Upper lobe of right lung (tissue), 1 donor: ENCODE results near the gene UBQLN1. TPM values are rescaled to one million over a fixed set of nuclear protein-coding genes. Genes with fewer than 3 reads are reported as not detected.

Experiments
- ATAC-seq: fragments of 200-7000 bp; cut with Tn5 transposase; one replicate; pipeline ENCODE4 v1.9.1; 2020; ENCODE audit warnings: mild to moderate bottlenecking, moderate library complexity
- DNase-seq: peaks from one replicate; pipeline ENCODE4 v3.0.0-alpha.2; 2020
- H3K27ac ChIP-seq: fragments of 200-600 bp; one replicate; pipeline ENCODE4 v1.8.0; 2022
- H3K27me3 ChIP-seq: fragments of 200-600 bp; one replicate; pipeline ENCODE4 v1.8.0; 2022; ENCODE audit warnings: mild to moderate bottlenecking
- H3K36me3 ChIP-seq: fragments of 200-600 bp; one replicate; pipeline ENCODE4 v1.8.0; 2022
- H3K4me1 ChIP-seq: fragments of 200-600 bp; one replicate; pipeline ENCODE4 v1.8.0; 2022
- H3K4me3 ChIP-seq: fragments of 200-600 bp; one replicate; pipeline ENCODE4 v1.8.0; 2022; ENCODE audit warnings: mild to moderate bottlenecking
- H3K9me3 ChIP-seq: fragments of 200-600 bp; one replicate; pipeline ENCODE4 v1.8.0; 2022
- CTCF ChIP-seq: fragments of 200-600 bp; IDR thresholded peaks from one replicate; pipeline ENCODE4 v1.8.0; 2022; ENCODE audit warnings: antibody characterized with exemption
- intact Hi-C: fragments of 100-400 bp; cut with DNase I; formaldehyde crosslinking; loops from one replicate; pipeline ENCODE4 v1.11.0; 2022
- total RNA-seq: library from RNA; stranded (reverse); fragmentation: NEBNext Ultra II Directional; extraction: Animal tissue kit (Norgen Biotek cat#: 25700); gene quantifications from one replicate; pipeline ENCODE4 v1.2.1, GENCODE V29; 2021
- donor health status: DM: no; HTN: yes; CAD: no; lungs with severe emphysema.

UBQLN1 gene
- total RNA-seq, 1 donor from 2014 or later = 93.7 TPM

- H3K4me3 ChIP-seq = no peak overlapping the region
- intact Hi-C loops = no loop called here
- ATAC-seq = no peak
- no peak for DNase-seq
- no peaks in the 10 kb centered on the region for H3K27me3 ChIP-seq
- H3K4me1 ChIP-seq = no peaks in the 10 kb centered on the region
- H3K27ac ChIP-seq = no peak overlapping the region
- no peaks in the 10 kb centered on the region for H3K9me3 ChIP-seq
- H3K36me3 ChIP-seq = peaks cover 74% of the 10 kb centered on the region
- TF ChIP-seq CTCF = no peak
These were observed 27.5 kb downstream of the UBQLN1 start for GRCh38 chr9:83680233-83680632.

- no peaks in the 10 kb centered on the region for H3K9me3 ChIP-seq
- DNase-seq = no peak
- peaks cover 92% of the 10 kb centered on the region for H3K36me3 ChIP-seq
- no peaks in the 10 kb centered on the region for H3K4me1 ChIP-seq
- TF ChIP-seq CTCF = no peak
- ATAC-seq = no peak
- H3K27ac ChIP-seq = no peak overlapping the region
- intact Hi-C loops = no loop called here
- no peak overlapping the region for H3K4me3 ChIP-seq
- no peaks in the 10 kb centered on the region for H3K27me3 ChIP-seq
These were observed 30.2 kb downstream of the UBQLN1 start for GRCh38 chr9:83677596-83677995.

GRCh38 chr9:83675466-83675865 is 32.3 kb downstream of the UBQLN1 start:
- H3K27me3 ChIP-seq = no peaks in the 10 kb centered on the region
- intact Hi-C loops = no loop called here
- H3K27ac ChIP-seq = no peak overlapping the region
- H3K9me3 ChIP-seq = no peaks in the 10 kb centered on the region
- ATAC-seq (no peak), DNase-seq (no peak)
- H3K4me3 ChIP-seq = no peak overlapping the region
- H3K36me3 ChIP-seq = peaks cover 90% of the 10 kb centered on the region
- TF ChIP-seq CTCF = no peak
- no peaks in the 10 kb centered on the region for H3K4me1 ChIP-seq

GRCh38 chr9:83671451-83671850 is 36.3 kb downstream of the UBQLN1 start:
- H3K36me3 ChIP-seq = peaks cover 82% of the 10 kb centered on the region
- H3K4me3 ChIP-seq = no peak overlapping the region
- intact Hi-C loops = no loop called here
- no peak overlapping the region for H3K27ac ChIP-seq
- DNase-seq (no peak), ATAC-seq (no peak)
- no peaks in the 10 kb centered on the region for H3K4me1 ChIP-seq
- no peak for TF ChIP-seq CTCF
- no peaks in the 10 kb centered on the region for H3K27me3 ChIP-seq
- no peaks in the 10 kb centered on the region for H3K9me3 ChIP-seq

GRCh38 chr9:83670381-83670780 is 37.4 kb downstream of the UBQLN1 start:
- H3K27me3 ChIP-seq = no peaks in the 10 kb centered on the region
- intact Hi-C loops = no loop called here
- peaks cover 78% of the 10 kb centered on the region for H3K36me3 ChIP-seq
- no peak for TF ChIP-seq CTCF
- H3K4me1 ChIP-seq = no peaks in the 10 kb centered on the region
- H3K4me3 ChIP-seq = no peak overlapping the region
- H3K27ac ChIP-seq = no peak overlapping the region
- DNase-seq (no peak), ATAC-seq (no peak)
- no peaks in the 10 kb centered on the region for H3K9me3 ChIP-seq

GRCh38 chr9:83669067-83669466 is 38.7 kb downstream of the UBQLN1 start:
- peaks cover 82% of the 10 kb centered on the region for H3K36me3 ChIP-seq

More at GRCh38 chr9:83669067-83669466, 38.7 kb downstream of the UBQLN1 start:
- H3K4me3 ChIP-seq = no peak overlapping the region
- no peaks in the 10 kb centered on the region for H3K27me3 ChIP-seq
- TF ChIP-seq CTCF = no peak
- ATAC-seq (no peak), DNase-seq (no peak)
- no peaks in the 10 kb centered on the region for H3K4me1 ChIP-seq
- intact Hi-C loops = no loop called here
- H3K9me3 ChIP-seq = no peaks in the 10 kb centered on the region
- no peak overlapping the region for H3K27ac ChIP-seq
